Hematopoietic multipotent progenitor cell (in vitro differentiated cells): ENCODE measurements around the gene ELAPOR1. TPM values are rescaled to one million over a fixed set of nuclear protein-coding genes. Genes with fewer than 3 reads are reported as not detected.
"Not testable (repeated sequence)": the region's sequence is repeated elsewhere in the genome, so short reads cannot be mapped to it uniquely, and the experiment has no call there.

Source experiments
- DNase-seq, 3 donors: peaks; one replicate each; pipeline ENCODE4 v3.0.0-alpha.2; 2011 to 2015; ENCODE audit warnings: low read depth in 2 of 3, low spot score in 2 of 3
- total RNA-seq: library from RNA; depleted of rRNA; stranded (reverse); fragments of >200 nt; gene quantifications from one replicate; pipeline ENCODE4 v1.2.3, GENCODE V29; 2012

ELAPOR1 gene
- total RNA-seq, 1 donor = 0.27 TPM

DNA sequence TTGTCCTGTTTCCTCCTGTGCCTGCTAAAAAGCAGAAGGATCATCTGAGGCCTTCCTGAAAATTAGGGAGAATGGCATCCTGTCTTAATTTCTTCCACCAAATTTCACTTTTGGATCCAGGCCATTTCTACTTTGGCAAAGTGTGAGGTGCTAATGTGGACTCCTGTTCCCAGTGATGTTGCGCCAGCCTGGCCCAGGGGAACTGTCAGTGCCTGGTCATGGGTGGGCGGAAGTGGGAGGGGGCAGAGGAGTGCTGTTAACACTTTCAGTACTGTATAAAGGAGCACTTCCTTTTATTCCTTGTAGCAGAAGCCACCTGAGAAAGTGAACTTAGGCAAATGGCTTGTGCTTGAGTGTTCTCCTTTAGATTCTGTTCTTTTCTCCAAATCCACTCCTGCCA lies 19.9 kb downstream of the ELAPOR1 start:
- DNase-seq = peak in 2 of 3 donors; percentile 25 to 50

DNA sequence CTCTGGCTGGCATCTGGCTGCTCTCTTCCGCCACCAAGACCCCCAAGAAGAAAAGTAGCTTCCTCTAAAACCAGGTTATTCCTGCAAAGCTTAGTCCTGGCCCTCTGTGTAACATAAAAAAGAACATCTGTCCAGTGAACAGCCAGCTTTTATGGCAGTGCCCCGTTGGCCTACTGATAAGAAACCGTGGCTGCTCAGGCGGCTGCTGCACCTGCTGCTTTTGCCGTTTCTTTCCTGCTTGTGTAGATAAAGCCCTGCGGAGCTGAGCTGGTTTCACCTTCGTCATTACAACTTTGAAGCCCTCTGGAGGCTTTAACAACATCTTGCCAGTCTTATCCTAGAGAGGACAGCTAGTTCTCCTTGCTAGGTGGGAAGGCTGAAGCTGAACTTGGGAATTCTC lies 20.5 kb downstream of the ELAPOR1 start:
- peak in 2 of 3 donors; percentile 77 to 94 for DNase-seq

GRCh38 chr1:109135940-109136339 lies 22.0 kb downstream of the ELAPOR1 start:
- DNase-seq = no peak

- DNase-seq = no peak
These were observed 22.9 kb downstream of the ELAPOR1 start for GRCh38 chr1:109136766-109137165.

DNA sequence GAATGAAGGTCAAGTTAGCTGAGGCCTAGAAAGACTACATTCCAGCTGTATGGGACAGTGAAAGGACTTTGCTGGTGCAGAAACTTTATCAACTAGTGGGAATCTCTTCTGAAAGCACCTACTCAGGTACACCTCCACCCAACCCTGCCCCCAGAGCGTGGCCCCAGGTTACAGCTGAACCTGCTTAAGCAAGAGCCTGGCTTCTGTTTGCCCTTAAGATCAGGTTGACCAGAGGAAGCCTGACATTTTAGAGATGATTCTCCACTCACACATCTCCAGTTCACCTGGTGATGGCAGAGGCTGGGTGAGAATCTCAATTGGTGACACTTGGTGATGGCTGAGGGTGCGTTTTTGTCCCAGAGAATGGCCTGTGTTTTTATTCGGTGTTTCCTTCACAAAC lies 24.0 kb downstream of the ELAPOR1 start:
- DNase-seq = no peak

DNA sequence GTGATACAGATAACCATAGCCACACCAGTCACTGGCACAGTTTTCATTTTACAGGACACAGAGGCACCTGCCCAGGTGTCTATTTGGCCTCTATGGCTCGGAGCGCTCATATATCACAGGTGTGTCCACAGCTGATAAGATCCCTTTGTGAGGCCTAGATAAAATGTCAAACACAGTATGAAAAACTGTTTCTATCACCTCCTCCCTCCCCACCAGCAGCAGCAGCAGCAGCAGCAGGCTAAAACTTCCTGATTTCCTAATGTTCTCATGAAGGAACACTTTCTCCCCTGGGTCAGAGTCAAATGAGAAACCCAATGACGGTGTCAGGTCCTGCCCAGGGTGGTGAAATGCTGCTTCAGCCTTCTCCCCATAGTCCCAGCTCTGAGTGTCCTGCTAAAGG lies 24.4 kb downstream of the ELAPOR1 start:
- no peak for DNase-seq

DNA sequence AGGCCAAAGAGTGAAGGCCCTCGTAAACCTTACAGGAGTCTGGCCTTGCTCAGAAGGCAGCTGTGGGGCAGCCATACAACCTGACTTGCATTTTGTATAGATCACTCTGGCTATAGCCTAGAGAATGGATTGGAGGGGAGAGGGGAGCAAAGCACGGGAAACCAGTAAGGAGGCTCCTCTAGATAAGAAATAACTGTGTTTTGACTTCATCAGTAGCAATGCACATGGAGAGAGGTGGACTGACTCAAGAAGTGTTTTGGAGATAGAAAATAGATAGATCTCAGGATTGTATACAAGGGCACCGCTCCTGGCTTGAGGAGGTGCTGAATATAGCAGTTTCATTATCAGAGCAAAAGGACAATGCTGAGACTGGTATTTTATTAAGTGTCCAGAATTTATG lies 26.5 kb downstream of the ELAPOR1 start:
- no peak for DNase-seq

- DNase-seq = no peak
These were observed 28.3 kb downstream of the ELAPOR1 start for GRCh38 chr1:109142260-109142659.

- not testable (repeated sequence) for DNase-seq
These were observed 28.8 kb downstream of the ELAPOR1 start for GRCh38 chr1:109142725-109143124.

- no peak for DNase-seq
These were observed 35.2 kb downstream of the ELAPOR1 start for GRCh38 chr1:109148987-109149561.

DNA sequence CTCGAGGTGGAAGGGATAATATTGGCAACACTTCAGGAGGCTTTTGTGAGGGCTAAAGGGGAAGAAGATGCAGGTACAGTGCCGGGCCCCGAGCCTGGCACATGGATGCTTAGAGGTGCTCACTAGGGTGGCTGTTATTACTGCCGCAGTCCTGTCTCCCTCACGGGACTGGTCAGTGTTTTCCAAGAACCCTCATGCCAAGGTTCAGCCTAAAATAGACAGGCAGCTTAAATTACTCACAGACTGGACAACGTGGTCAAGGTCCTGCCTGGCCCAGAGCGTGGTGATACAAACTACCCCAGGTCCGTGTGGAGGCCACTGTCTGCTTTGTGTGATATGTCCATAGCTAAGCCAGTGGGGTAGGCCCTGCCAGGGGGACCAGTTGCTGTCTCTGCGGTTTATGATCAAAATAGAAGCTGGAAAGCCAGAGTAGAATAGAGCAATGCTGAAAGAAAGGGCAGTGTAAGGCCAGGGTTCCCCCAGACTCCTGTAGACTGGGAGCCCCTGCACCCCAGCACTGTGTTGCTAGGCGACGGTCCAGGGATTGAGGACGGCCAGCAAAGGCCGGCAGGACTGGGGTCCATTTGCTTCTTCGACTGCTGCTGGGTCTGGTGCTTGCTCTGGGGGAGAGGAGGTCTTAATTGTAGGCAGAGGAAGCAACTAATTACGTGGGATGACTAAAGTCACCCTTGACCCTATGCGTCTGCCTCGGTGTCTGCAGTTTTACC lies 36.1 kb downstream of the ELAPOR1 start:
- DNase-seq = no peak

DNA sequence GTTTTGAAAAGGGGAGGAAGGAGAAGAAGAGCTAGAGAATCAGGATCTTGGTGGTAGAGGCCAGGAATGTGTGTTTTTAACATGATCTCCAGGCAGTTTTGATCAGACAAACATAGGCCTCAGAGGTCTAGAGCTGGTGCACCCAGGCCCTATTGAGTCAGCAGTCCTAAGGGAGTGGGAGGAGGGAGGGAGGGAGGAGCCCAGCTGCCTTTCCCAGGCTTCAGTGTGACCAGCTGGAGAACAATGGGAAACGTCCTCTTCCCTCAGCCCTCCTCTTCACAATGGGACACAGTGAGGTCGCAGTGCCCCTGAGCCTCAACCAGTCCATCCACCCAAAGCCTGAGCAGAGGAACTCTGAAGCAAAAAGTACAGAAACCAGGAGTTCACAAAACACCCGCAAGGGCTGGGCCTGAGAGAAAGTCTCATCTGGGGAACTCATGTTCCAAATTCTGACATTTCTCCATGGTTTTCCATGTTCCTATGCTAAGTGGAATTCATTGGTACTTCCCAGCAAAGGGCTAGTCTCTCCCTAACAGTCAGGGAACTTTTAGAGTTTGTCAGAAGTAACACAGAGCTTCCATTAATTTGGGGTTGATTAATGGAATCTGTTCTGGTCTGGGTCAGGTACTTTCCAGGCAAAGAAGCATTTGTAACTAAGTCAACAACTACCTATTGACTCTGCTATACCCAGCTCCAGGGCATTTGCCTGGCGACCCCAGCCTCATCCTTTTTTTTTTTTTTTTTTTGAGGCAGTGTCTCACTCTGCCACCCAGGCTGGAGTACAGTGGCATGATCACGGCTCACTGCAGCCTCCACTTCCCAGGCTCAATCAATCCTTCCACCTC lies 37.5 kb downstream of the ELAPOR1 start:
- no peak for DNase-seq

GRCh38 chr1:109152196-109152595 lies 38.3 kb downstream of the ELAPOR1 start:
- no peak for DNase-seq

- DNase-seq = no peak
These were observed 43.0 kb downstream of the ELAPOR1 start for GRCh38 chr1:109156916-109157385.

DNA sequence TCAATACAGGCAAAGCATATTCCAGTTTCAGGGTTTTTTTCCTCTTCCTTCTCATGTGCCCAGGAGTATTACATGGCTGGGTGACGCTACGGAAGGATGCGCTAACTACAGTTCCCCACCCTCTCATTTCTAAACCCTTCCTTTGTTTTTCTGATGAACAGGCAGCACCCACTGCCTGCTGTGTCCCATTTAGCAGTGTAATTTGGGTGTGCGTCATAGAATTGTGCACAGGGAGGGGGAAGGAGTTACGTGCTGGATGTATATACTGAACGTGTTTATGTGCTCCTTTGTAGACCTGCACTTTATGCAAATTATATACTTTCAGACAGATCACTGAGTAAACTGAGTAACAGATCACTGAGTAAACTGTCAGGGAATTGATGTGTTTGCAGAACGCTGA lies 44.5 kb downstream of the ELAPOR1 start:
- DNase-seq = no peak

DNA sequence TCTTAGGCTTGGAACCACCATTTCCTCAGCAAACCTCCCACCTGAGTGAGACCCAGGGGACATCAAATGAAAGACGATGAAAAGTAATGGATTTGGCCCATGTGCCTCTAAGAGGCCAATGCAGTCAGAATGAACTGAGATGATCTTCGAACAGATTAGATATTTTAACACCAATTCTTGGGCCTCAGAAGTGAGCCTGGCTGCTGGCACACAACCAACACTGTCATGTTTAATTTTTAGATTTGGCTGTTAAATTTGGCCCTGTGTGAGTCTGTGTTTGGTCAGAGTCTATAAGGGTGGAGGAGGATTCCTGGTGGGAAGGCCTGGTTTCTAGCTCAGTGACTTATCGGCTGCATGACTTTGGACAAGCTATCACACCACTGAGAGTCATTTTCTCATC lies 45.4 kb downstream of the ELAPOR1 start:
- DNase-seq = no peak

GRCh38 chr1:109160071-109160840 lies 46.3 kb downstream of the ELAPOR1 start:
- no peak for DNase-seq

DNA sequence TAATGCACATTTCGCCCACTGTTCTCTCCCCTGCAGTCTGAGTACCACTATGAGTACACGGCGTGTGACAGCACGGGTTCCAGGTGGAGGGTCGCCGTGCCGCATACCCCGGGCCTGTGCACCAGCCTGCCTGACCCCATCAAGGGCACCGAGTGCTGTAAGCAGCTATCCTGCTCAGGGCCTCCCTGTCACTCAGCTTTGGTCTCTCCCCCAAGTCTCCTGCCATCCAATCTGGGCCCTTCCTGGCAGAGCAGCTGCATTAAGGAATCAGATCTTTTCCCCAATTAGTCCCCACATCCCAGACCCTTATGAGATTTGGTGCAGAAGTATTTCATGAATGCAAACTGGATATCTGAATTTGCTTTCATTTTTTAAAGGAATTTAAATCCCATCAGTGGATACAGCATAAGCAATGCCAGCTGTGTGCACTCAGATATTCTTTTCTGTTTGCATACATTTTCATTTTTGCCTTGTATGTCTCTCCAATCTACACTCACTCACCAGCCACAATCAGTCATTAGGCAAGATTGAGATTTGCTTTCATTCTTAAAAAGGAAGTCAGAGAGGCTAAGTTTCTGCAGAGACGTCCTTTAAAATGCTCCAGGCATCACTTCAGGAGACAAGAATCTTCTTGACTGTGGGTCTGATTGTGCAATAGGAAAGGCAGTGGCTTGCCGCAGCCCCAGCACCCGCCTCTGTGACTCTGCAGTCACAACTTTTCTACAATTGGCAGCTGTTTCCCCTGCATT lies 48.1 kb downstream of the ELAPOR1 start:
- DNase-seq = peak in 2 of 3 donors; percentile 72 to 90

DNA sequence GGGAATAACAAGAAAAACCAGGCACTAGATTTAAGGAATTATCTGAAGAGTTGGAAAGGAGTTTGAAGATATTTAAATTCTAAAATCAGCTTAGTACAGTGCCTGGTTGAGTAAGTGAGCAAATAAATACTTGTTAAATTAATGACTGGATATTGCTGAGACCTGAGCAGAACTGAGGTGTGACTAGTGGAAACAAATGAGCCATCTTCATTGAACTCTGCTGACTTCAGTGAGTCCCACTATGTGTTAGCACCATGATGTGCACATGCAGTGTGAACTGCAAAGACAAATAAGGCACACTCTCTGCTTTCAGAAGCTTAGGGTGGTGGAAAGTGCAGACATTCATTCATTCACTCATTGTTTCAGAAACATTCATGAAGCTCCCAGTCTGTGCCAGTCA lies 48.7 kb downstream of the ELAPOR1 start:
- DNase-seq = no peak

DNA sequence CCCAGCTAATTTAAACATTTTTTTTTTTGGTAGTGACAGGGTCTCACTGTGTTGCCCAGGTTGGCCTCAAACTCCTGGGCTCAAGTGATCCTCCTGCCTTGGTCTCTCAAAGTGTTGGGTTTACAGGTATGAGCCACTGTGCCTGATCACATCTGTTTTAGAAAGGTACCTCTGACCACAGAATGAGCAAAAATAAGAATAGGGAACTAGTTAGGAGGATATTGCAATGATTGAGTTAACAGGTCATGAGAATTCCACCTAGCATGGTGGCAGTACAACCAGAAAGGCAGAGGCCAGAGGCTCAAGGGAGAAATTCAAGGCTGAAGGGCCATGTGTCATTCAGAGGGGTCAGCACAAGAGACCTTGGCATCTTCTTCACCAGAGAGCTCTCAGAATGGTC lies 49.6 kb downstream of the ELAPOR1 start:
- DNase-seq = peak in 1 of 3 donors; percentile 17
